Peyer's patch (tissue), 4 donors: ENCODE data around the gene PRR23B.

Source experiments
- POLR2A ChIP-seq, 2 donors: fragments of 450-650 bp; IDR thresholded peaks; one replicate each; pipeline ENCODE4 v1.5.1; 2017; ENCODE audit warnings: antibody characterized with exemption in 2 of 2, mild to moderate bottlenecking in 2 of 2, moderate library complexity in 2 of 2
- TF ChIP-seq, protein P1 (sequence below), 6 experiments: fragments of 450-650 bp in 4 of 6; fragments of 200-600 bp in 2 of 6; sonication (generic) in 1 of 6; IDR thresholded peaks; one replicate each; pipeline ENCODE4 v1.5.1; 2017 to 2019; ENCODE audit warnings: antibody characterized with exemption in 6 of 6, mild to moderate bottlenecking in 3 of 6, moderate library complexity in 1 of 6

DNA sequence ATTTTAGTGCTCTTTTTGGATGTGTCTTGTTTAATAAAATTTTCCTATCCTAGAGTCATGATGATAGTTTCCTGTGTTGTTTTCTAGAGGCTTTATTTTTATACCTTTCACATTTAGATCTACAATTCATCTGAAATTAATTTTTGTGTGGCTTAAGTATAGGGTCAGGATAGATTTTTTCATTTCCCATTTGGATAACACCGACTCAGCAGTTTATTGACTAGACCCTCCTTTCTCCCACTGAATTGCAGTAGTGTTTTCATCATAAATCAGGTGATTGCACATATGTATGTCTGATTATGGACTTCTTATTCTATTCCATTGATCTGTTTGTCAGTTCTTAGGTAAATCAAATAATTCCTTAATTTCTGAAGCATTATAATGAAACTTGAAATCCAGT, 25.0 kb downstream of the PRR23B start:
- TF ChIP-seq, protein P1, sequence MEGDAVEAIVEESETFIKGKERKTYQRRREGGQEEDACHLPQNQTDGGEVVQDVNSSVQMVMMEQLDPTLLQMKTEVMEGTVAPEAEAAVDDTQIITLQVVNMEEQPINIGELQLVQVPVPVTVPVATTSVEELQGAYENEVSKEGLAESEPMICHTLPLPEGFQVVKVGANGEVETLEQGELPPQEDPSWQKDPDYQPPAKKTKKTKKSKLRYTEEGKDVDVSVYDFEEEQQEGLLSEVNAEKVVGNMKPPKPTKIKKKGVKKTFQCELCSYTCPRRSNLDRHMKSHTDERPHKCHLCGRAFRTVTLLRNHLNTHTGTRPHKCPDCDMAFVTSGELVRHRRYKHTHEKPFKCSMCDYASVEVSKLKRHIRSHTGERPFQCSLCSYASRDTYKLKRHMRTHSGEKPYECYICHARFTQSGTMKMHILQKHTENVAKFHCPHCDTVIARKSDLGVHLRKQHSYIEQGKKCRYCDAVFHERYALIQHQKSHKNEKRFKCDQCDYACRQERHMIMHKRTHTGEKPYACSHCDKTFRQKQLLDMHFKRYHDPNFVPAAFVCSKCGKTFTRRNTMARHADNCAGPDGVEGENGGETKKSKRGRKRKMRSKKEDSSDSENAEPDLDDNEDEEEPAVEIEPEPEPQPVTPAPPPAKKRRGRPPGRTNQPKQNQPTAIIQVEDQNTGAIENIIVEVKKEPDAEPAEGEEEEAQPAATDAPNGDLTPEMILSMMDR (IDR thresholded peaks at IDR 0.05), result no peak
- TF ChIP-seq POLR2A (IDR thresholded peaks at IDR 0.05), result no peak
